Measurements from ENCODE around the gene FNDC1.

- no peak for TF ChIP-seq EZH2phosphoT487 (IDR thresholded peaks at IDR 0.05)
- peak; percentile 18 for TF ChIP-seq CTCF (IDR thresholded peaks at IDR 0.05)
Measured at GRCh38 chr6:159169193-159169555, at the start of gene FNDC1.

All from neural progenitor cell (in vitro differentiated cells).